Activated B cell treated with CpG ODN at 0.5 μM for 24 hours (primary cell): ENCODE data around the gene ZNF446. TPM values are rescaled to one million over a fixed set of nuclear protein-coding genes. Genes with fewer than 3 reads are reported as not detected.

Experiments used
- ATAC-seq: fragments of 200-7000 bp; cut with Tn5 transposase; one replicate; pipeline ENCODE4 v1.10.0; 2021; ENCODE audit warnings: low read depth, mild to moderate bottlenecking, moderate library complexity
- CTCF ChIA-PET: fragments of 350-600 bp; sonication (Branson Sonifier 250); formaldehyde crosslinking; loops from one replicate; lab custom pipeline; 2021; ENCODE audit warnings: antibody characterized with exemption; lab: Charles Lee
- POLR2A ChIA-PET: fragments of 350-600 bp; sonication (Branson Sonifier 250); formaldehyde crosslinking; loops from one replicate; lab custom pipeline; 2021; ENCODE audit warnings: antibody characterized with exemption; lab: Charles Lee
- DNase-seq: peaks from one replicate; pipeline ENCODE4 v3.0.0; 2022
- H3K27ac Mint-ChIP-seq: one replicate; pipeline ENCODE4 v1.8.0; 2020; ENCODE audit warnings: mixed read lengths
- H3K27me3 Mint-ChIP-seq: one replicate; pipeline ENCODE4 v1.8.0; 2021; ENCODE audit warnings: mixed read lengths
- H3K36me3 Mint-ChIP-seq: one replicate; pipeline ENCODE4 v1.8.0; 2021; ENCODE audit warnings: low read depth, mixed read lengths
- H3K4me1 Mint-ChIP-seq: one replicate; pipeline ENCODE4 v1.8.0; 2021; ENCODE audit warnings: mixed read lengths
- H3K4me3 Mint-ChIP-seq: one replicate; pipeline ENCODE4 v1.8.0; 2020; ENCODE audit warnings: mild to moderate bottlenecking, mixed read lengths
- H3K9me3 Mint-ChIP-seq: one replicate; pipeline ENCODE4 v1.8.0; 2020; ENCODE audit warnings: mixed read lengths
- intact Hi-C: fragments of 100-400 bp; cut with micrococcal nuclease; formaldehyde crosslinking; loops from one replicate; pipeline ENCODE4 v1.15.1; 2024
- total RNA-seq: library from RNA; stranded (reverse); gene quantifications from 2 replicates; pipeline ENCODE4 v1.2.3, GENCODE V29; 2022
- TF ChIP-seq, protein P1 (sequence below): fragments of 200-600 bp; IDR thresholded peaks from one replicate; pipeline ENCODE4 v1.8.0; 2022; ENCODE audit warnings: antibody characterized with exemption, mild to moderate bottlenecking

Gene ZNF446
- total RNA-seq, 1 donor from 2014 or later: 9.6 TPM

DNA sequence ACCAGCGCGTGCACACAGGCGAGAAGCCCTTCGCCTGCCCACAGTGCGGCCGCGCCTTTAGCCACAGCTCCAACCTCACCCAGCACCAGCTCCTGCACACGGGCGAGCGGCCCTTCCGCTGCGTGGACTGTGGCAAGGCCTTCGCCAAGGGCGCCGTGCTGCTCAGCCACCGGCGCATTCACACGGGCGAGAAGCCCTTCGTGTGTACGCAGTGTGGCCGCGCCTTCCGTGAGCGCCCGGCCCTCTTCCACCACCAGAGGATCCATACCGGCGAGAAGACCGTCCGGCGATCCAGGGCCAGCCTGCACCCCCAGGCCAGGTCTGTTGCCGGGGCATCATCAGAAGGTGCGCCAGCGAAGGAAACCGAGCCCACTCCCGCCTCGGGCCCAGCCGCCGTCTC is 4.4 kb upstream of the ZNF446 start:
- intact Hi-C loops: no loop called here
- H3K27me3 Mint-ChIP-seq: no peaks in the 10 kb centered on the region

DNA sequence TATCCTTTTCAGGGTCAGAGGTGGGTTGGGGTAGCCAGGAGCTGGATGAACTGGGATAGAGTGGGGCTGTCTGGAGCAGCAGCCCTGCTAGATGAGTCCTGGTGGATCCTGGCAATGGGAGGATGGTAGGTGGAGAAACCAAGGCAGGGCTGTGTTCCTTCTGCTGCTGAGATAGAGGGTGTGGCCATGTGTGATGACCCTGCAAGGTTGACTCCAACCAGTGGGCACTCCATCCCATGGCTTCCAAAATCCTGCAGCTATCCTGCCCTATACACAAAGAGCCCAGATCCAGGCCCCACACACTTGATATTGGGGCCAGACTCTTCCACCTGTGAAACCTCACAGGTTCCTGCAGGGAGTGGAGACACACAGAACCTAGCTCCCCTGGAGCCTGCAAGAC is 2.4 kb upstream of the ZNF446 start:
- POLR2A ChIA-PET: no interaction called here
- ATAC-seq (no peak), DNase-seq (no peak)
- H3K4me3 Mint-ChIP-seq: no peak overlapping the region
- peak overlapping the region; percentile 56 for H3K27ac Mint-ChIP-seq
- peaks cover 23% of the 10 kb centered on the region for H3K4me1 Mint-ChIP-seq
- CTCF ChIA-PET: no interaction called here
- H3K36me3 Mint-ChIP-seq: peaks cover 29% of the 10 kb centered on the region
- H3K9me3 Mint-ChIP-seq: no peaks in the 10 kb centered on the region
- H3K27me3 Mint-ChIP-seq: no peaks in the 10 kb centered on the region
- TF ChIP-seq, protein P1, sequence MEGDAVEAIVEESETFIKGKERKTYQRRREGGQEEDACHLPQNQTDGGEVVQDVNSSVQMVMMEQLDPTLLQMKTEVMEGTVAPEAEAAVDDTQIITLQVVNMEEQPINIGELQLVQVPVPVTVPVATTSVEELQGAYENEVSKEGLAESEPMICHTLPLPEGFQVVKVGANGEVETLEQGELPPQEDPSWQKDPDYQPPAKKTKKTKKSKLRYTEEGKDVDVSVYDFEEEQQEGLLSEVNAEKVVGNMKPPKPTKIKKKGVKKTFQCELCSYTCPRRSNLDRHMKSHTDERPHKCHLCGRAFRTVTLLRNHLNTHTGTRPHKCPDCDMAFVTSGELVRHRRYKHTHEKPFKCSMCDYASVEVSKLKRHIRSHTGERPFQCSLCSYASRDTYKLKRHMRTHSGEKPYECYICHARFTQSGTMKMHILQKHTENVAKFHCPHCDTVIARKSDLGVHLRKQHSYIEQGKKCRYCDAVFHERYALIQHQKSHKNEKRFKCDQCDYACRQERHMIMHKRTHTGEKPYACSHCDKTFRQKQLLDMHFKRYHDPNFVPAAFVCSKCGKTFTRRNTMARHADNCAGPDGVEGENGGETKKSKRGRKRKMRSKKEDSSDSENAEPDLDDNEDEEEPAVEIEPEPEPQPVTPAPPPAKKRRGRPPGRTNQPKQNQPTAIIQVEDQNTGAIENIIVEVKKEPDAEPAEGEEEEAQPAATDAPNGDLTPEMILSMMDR: no peak
- intact Hi-C loops: no loop called here

More for the DNA sequence above, 4.4 kb upstream of the ZNF446 start:
- H3K4me1 Mint-ChIP-seq: peaks cover 34% of the 10 kb centered on the region
- TF ChIP-seq, protein P1: no peak
- no peak overlapping the region for H3K4me3 Mint-ChIP-seq
- H3K27ac Mint-ChIP-seq: no peak overlapping the region
- no peak for DNase-seq
- no peak for ATAC-seq
- ChIA-PET POLR2A (no interaction called here), CTCF (no interaction called here)
- peaks cover 29% of the 10 kb centered on the region for H3K36me3 Mint-ChIP-seq
- no peaks in the 10 kb centered on the region for H3K9me3 Mint-ChIP-seq

DNA sequence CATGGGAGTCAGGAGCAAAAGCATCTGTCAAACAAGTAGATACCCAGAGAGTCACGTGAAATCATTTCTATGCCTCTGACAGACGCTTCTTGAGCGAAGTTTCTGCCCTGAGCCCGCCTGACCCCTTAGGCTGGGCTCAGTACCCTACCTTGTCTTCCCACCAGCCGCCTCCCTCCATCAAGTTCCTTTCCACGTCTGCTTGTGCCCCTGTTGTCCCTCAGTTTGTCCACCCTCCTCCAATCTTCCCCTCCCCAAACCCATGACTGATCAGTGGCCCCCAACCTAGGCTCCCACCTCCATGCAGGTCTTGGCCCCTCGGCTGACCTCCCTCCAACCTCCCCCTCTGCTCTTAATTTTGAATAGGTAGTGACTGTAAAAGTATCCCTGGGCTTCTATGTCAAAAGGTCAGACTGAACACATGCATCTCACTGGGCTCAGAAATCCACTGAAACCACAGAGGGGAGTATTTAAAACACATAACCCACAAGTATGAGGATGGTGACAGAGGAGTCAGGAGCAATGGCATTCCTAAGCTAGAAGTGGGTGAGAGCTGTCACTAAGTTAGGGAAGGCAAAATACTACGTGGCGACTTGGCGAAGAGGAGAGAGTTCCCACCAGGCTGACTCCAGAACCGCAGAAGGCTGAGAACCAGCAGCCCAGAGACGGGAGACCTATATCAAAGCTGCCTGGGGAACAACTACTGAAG is 1.7 kb upstream of the ZNF446 start:
- peaks cover 20% of the 10 kb centered on the region for H3K4me1 Mint-ChIP-seq
- peak overlapping the region; percentile 42 for H3K4me3 Mint-ChIP-seq
- H3K9me3 Mint-ChIP-seq: no peaks in the 10 kb centered on the region
- TF ChIP-seq, protein P1: no peak
- peak overlapping the region; percentile 56 for H3K27ac Mint-ChIP-seq
- peaks cover 33% of the 10 kb centered on the region for H3K36me3 Mint-ChIP-seq
- POLR2A ChIA-PET: interaction anchor here (1.5 to 1.7 kb wide), 4 partner anchors 81 to 148 kb away, joined by 3 to 8 read pairs (median 4); partner anchors contain the start of genes CHMP2A, ZNF497 and ZSCAN22
- DNase-seq (no peak), ATAC-seq (no peak)
- H3K27me3 Mint-ChIP-seq: no peaks in the 10 kb centered on the region
- intact Hi-C loops: no loop called here
- CTCF ChIA-PET: no interaction called here

DNA sequence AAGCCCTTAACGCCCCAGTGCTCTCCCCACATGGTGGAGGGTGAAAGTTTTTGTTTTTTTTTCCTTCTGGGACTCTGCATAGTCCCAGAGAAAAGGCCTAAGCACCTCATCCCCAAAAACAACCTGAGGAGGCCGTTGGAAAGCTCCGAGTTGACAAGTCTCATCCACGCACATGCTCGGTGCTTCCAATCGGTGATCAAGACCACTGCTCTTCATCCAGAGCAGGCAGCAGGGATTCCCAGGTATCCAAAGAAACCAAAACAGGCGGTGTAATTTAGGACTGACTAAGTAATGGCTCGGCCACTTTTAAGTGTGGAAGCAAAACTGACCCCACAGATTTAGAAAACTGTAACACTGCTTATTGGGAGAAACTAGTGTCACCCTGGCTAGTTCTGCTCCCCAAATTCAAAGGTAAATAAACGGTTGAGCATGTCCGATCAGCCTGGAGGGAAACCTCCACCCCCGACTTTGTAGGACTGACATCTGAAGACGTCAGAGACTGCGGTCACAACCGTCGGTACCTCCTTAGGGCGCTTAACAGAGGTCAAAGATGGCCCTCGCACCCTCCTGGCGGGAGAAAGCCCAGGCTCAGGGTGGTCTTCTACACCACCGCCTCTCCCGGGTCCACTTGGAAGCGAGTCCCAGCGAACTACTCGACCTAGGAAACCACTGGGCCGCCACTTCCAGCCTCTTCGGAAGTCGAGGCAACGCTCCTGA is 997 bp upstream of the ZNF446 start:
- intact Hi-C loops: loop anchor here (1.0 to 5.0 kb wide), 5 partner anchors 9 to 74 kb away; partner anchors contain the start of genes TRIM28, ZBTB45 and ZNF132
- ATAC-seq: peak; percentile 0
- ChIA-PET POLR2A (interaction anchor here (0.5 to 2.6 kb wide), 12 partner anchors 10 to 1370 kb away, joined by 3 to 17 read pairs (median 4); partner anchors contain the start of genes CHMP2A, ZBTB45, ZNF132 and ZNF497), CTCF (no interaction called here)
- Mint-ChIP-seq H3K4me1 (peaks cover 20% of the 10 kb centered on the region), H3K4me3 (peak overlapping the region; percentile 94), H3K36me3 (peaks cover 31% of the 10 kb centered on the region), H3K27me3 (no peaks in the 10 kb centered on the region), H3K27ac (peak overlapping the region; percentile 95), H3K9me3 (no peaks in the 10 kb centered on the region)
- TF ChIP-seq, protein P1: no peak
- DNase-seq: no peak
